ENCODE data around the gene PAXX. TPM values are rescaled to one million over a fixed set of nuclear protein-coding genes. Genes with fewer than 3 reads are reported as not detected.

Gene PAXX
- total and polyA plus RNA-seq, 2 experiments from 2014 or later = 102 to 130 TPM

DNA sequence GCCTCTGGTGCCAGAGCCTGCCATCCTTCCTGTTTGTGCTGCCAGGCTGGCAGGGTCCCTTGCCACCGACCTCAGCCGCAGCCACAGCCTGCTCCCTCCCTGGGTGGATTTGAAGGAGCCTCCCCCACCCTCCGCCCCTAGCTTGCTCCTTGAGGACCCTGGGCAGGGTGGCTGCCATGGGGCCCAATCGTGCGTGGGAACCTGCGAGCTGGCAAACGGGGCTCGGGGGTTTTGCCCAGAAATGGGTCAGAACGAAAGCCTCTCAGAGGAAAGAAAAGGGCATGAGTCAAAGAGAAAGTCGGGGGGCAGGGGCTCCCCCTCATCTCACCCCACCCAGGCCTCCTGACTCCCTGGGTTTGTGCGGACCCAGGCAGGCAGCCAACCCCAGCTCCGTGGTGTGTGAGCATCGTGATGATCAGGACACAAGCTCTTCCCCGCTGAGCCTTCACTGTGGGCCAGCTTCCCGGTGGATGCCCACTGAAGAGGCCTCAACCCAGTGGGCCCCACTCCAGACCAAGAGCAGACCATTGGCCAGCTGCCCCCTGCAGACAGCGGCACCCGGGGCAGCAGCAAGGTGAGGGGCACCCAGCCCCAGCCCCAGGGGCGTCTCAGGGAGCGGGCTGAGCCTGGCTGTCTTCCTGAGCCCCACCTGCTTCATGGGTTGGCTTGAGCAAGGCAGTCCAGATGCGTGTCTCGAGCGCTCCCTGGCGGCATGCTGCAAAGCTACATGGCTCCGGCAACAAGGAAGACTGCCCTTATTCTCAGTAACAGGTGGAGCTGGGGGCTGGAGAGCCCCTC lies 42.7 kb downstream of the PAXX start:
- no peak overlapping the region for H3K4me3 ChIP-seq
- no peaks in the 10 kb centered on the region for H3K36me3 ChIP-seq
- TF ChIP-seq, protein P1, sequence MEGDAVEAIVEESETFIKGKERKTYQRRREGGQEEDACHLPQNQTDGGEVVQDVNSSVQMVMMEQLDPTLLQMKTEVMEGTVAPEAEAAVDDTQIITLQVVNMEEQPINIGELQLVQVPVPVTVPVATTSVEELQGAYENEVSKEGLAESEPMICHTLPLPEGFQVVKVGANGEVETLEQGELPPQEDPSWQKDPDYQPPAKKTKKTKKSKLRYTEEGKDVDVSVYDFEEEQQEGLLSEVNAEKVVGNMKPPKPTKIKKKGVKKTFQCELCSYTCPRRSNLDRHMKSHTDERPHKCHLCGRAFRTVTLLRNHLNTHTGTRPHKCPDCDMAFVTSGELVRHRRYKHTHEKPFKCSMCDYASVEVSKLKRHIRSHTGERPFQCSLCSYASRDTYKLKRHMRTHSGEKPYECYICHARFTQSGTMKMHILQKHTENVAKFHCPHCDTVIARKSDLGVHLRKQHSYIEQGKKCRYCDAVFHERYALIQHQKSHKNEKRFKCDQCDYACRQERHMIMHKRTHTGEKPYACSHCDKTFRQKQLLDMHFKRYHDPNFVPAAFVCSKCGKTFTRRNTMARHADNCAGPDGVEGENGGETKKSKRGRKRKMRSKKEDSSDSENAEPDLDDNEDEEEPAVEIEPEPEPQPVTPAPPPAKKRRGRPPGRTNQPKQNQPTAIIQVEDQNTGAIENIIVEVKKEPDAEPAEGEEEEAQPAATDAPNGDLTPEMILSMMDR (IDR thresholded peaks at IDR 0.05; ENCODE audit: low read depth, low read length) = peak; percentile 96
- no peaks in the 10 kb centered on the region for H3K4me1 ChIP-seq (ENCODE audit: low read depth)
- no peaks in the 10 kb centered on the region for H3K27me3 ChIP-seq
- no peak overlapping the region for H3K27ac ChIP-seq
- no peaks in the 10 kb centered on the region for H3K9me3 ChIP-seq (ENCODE audit: low read depth)
- peak; percentile 87 to 89 for DNase-seq (ENCODE audit: low read depth in 1 of 2, low spot score in 1 of 2)

DNA sequence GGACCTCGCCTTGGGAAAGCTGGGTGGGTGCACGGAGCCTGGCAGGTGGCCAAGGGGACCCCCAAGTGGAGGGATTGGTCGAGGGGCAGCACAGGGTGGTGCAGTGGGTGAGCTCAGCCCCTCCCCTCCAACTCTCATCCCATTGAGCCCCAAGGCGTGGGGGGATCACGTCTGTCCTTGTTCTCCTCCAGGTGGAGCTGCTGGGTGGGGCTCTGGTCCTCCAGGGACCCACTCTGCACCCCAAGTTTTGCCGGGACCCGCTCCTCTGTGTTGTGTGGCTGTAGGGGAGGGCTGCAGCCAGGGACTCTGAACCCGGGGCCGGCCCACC lies 43.2 kb downstream of the PAXX start:
- no peaks in the 10 kb centered on the region for H3K9me3 ChIP-seq (ENCODE audit: low read depth)
- no peaks in the 10 kb centered on the region for H3K4me1 ChIP-seq (ENCODE audit: low read depth)
- H3K27ac ChIP-seq = no peak overlapping the region
- no peak for DNase-seq (ENCODE audit: low read depth in 1 of 2, low spot score in 1 of 2)
- no peaks in the 10 kb centered on the region for H3K27me3 ChIP-seq
- no peak overlapping the region for H3K4me3 ChIP-seq
- no peaks in the 10 kb centered on the region for H3K36me3 ChIP-seq
- TF ChIP-seq, protein P1 (IDR thresholded peaks at IDR 0.05; ENCODE audit: low read depth, low read length) = no peak

DNA sequence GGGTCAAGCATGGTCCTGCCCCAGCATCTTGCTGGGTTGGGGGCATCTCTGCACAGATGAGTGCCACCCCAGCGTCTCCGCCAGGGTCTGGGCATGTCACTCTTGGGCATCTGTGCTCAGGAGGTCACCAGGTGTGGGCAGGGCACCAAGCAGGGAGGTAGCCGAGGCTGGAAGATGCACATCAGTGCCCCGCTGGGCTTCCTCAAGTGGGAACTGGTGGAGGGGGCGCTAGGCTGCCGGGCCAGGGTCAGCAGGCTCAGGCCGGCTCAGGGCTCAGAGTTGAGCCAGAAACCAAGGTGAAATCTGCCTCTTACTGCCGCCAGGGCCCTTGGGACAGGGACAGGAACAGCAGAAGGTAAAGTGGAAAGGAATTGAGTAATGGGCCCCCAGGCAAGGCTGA lies 43.7 kb downstream of the PAXX start:
- TF ChIP-seq, protein P1 (IDR thresholded peaks at IDR 0.05; ENCODE audit: low read depth, low read length) = no peak
- Histone ChIP-seq H3K36me3 (no peaks in the 10 kb centered on the region), H3K9me3 (ENCODE audit: low read depth) (no peaks in the 10 kb centered on the region), H3K4me3 (no peak overlapping the region), H3K4me1 (ENCODE audit: low read depth) (no peaks in the 10 kb centered on the region), H3K27ac (no peak overlapping the region), H3K27me3 (no peaks in the 10 kb centered on the region)
- no peak for DNase-seq (ENCODE audit: low read depth in 1 of 2, low spot score in 1 of 2)

DNA sequence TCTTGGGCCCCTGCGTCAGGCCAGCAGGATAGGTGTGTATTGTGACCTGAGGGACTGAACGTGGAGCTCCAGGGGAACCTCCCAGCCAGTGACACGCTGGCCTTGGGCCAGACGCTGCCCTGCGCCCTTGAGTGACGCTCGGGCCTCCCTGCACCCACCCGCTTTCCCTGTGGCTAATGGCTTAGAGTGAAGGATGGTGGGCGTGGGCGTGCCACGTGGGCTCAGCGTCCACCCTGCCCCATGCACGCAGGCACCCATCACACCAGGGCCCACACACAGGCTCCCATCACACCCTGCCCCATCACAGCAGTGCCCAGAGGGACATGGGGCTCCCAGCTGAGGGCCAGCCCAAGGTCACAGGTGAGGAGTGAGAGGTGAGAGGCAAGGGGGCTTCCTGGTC lies 44.8 kb downstream of the PAXX start:
- Histone ChIP-seq H3K27me3 (no peaks in the 10 kb centered on the region), H3K27ac (no peak overlapping the region), H3K4me1 (ENCODE audit: low read depth) (no peaks in the 10 kb centered on the region), H3K9me3 (ENCODE audit: low read depth) (no peaks in the 10 kb centered on the region), H3K36me3 (no peaks in the 10 kb centered on the region), H3K4me3 (no peak overlapping the region)
- TF ChIP-seq, protein P1 (IDR thresholded peaks at IDR 0.05; ENCODE audit: low read depth, low read length) = no peak
- DNase-seq (ENCODE audit: low read depth in 1 of 2, low spot score in 1 of 2) = no peak

DNA sequence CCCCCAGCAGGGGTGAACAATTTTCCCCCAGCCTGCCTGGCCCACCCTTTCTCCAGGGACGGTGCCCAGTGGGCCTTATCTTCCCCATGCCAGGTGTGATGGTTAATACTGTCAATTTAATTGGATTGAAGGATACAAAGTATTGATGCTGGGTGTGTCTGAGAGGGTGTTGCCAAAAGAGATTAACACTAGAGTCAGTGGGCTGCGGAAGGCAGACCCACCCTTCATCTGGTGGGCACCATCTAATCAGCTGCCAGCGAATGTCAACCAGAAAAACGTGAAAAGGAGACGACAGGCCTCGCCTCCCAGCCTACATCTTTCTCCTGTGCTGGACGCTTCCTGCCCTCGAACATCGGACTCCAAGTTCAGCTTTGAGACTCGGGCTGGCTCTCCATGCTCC lies 45.3 kb downstream of the PAXX start:
- no peak overlapping the region for H3K4me3 ChIP-seq
- DNase-seq (ENCODE audit: low read depth in 1 of 2, low spot score in 1 of 2) = no peak
- H3K4me1 ChIP-seq (ENCODE audit: low read depth) = no peaks in the 10 kb centered on the region
- H3K9me3 ChIP-seq (ENCODE audit: low read depth) = no peaks in the 10 kb centered on the region
- no peaks in the 10 kb centered on the region for H3K27me3 ChIP-seq
- H3K36me3 ChIP-seq = no peaks in the 10 kb centered on the region
- H3K27ac ChIP-seq = no peak overlapping the region
- TF ChIP-seq, protein P1 (IDR thresholded peaks at IDR 0.05; ENCODE audit: low read depth, low read length) = no peak

Data from cardiac muscle cell (in vitro differentiated cells and primary cell).